ENCODE results near the gene INTS4. TPM values are rescaled to one million over a fixed set of nuclear protein-coding genes. Genes with fewer than 3 reads are reported as not detected.
"Not testable (repeated sequence)": the region's sequence is repeated elsewhere in the genome, so short reads cannot be mapped to it uniquely, and the experiment has no call there.

Gene INTS4
- total RNA-seq, 4 donors from 2014 or later, result 16.5 to 32.1 (median 18.8) TPM

- peak within 1 kb of the TSS in 3 of 4 donors; percentile 54 to 65 (median 63) for H3K27ac ChIP-seq
- ATAC-seq, result peak; percentile 70
- no peak for TF ChIP-seq EP300 (IDR thresholded peaks at IDR 0.05)
- peak; percentile 18 for TF ChIP-seq POLR2AphosphoS5 (IDR thresholded peaks at IDR 0.05)
- 4% methylated on average over 25 to 27 of the region's 37 CpGs for WGBS, 2 donors (ENCODE audit: low coverage in 1 of 2)
- H3K9me3 ChIP-seq, result no peaks in the 10 kb centered on the region
- peaks cover 0 to 9% (median 0%) of the 10 kb centered on the region in 3 donors for H3K4me1 ChIP-seq
- H3K36me3 ChIP-seq, result no peaks in the 10 kb centered on the region
- no peaks in the 10 kb centered on the region for H3K27me3 ChIP-seq
- peak within 1 kb of the TSS; percentile 43 to 58 for H3K4me3 ChIP-seq
Observed at GRCh38 chr11:78022397-78023396, 28.2 kb upstream of the INTS4 start, which contains the start of gene KCTD14. KCTD14 (minus strand) TSS chr11:78023276; CDS start chr11:78023249, 27 bp downstream.

- peaks cover 0 to 5% of the 10 kb centered on the region in 2 donors for H3K36me3 ChIP-seq
- H3K9me3 ChIP-seq, result no peaks in the 10 kb centered on the region
- no peaks in the 10 kb centered on the region for H3K27me3 ChIP-seq
- no peak for ATAC-seq
- peaks cover 0 to 9% (median 0%) of the 10 kb centered on the region in 3 donors for H3K4me1 ChIP-seq
- H3K27ac ChIP-seq, result no peak overlapping the region
- H3K4me3 ChIP-seq, result no peak overlapping the region
- no peak for TF ChIP-seq EP300 (IDR thresholded peaks at IDR 0.05)
- TF ChIP-seq POLR2AphosphoS5 (IDR thresholded peaks at IDR 0.05), result no peak
- TF ChIP-seq POLR2A (IDR thresholded peaks at IDR 0.05), result no peak
- no peak for TF ChIP-seq CTCF (IDR thresholded peaks at IDR 0.05)
- WGBS, 2 donors (ENCODE audit: low coverage in 1 of 2), result 79 to 83% methylated on average over 4 to 6 of the region's 6 CpGs
Observed at GRCh38 chr11:78021611-78022010, 27.1 kb upstream of the INTS4 start.

GRCh38 chr11:78020246-78020645 lies 25.8 kb upstream of the INTS4 start:
- 24 to 29% methylated on average over 2 of the region's 3 CpGs for WGBS, 2 donors (ENCODE audit: low coverage in 1 of 2)
- no peak for ATAC-seq

GRCh38 chr11:78019808-78020207 lies 25.3 kb upstream of the INTS4 start:
- Histone ChIP-seq H3K27ac (no peak overlapping the region), H3K36me3 (peaks cover 0 to 19% of the 10 kb centered on the region in 2 donors), H3K4me1 (peaks cover 0 to 9% (median 0%) of the 10 kb centered on the region in 3 donors), H3K4me3 (no peak overlapping the region), H3K27me3 (no peaks in the 10 kb centered on the region), H3K9me3 (no peaks in the 10 kb centered on the region)
- WGBS, 2 donors (ENCODE audit: low coverage in 1 of 2), result 25 to 57% methylated on average over 2 to 4 of the region's 4 CpGs
- TF ChIP-seq EP300 (IDR thresholded peaks at IDR 0.05), result no peak
- TF ChIP-seq POLR2AphosphoS5 (IDR thresholded peaks at IDR 0.05), result no peak
- TF ChIP-seq POLR2A (IDR thresholded peaks at IDR 0.05), result no peak
- no peak for TF ChIP-seq CTCF (IDR thresholded peaks at IDR 0.05)
- ATAC-seq, result no peak

More at GRCh38 chr11:78020246-78020645, 25.8 kb upstream of the INTS4 start:
- H3K27me3 ChIP-seq, result no peaks in the 10 kb centered on the region
- H3K4me1 ChIP-seq, result peaks cover 0 to 9% (median 0%) of the 10 kb centered on the region in 3 donors
- TF ChIP-seq POLR2AphosphoS5 (IDR thresholded peaks at IDR 0.05), result no peak
- peaks cover 0 to 19% of the 10 kb centered on the region in 2 donors for H3K36me3 ChIP-seq
- no peaks in the 10 kb centered on the region for H3K9me3 ChIP-seq
- no peak overlapping the region for H3K4me3 ChIP-seq
- H3K27ac ChIP-seq, result no peak overlapping the region

- WGBS, 2 donors (ENCODE audit: low coverage in 1 of 2), result 100% methylated on average over 1 of the region's 1 CpG; no CpG with 5 or more reads in 1 of the 2 donors
- TF ChIP-seq CTCF (IDR thresholded peaks at IDR 0.05) (no peak), POLR2A (IDR thresholded peaks at IDR 0.05) (no peak), POLR2AphosphoS5 (IDR thresholded peaks at IDR 0.05) (no peak), EP300 (IDR thresholded peaks at IDR 0.05) (no peak)
Observed at GRCh38 chr11:78015878-78016277, 21.4 kb upstream of the INTS4 start.

GRCh38 chr11:78014937-78015520 lies 20.6 kb upstream of the INTS4 start:
- ATAC-seq, H3K27ac ChIP-seq, H3K4me1 ChIP-seq, H3K27me3 ChIP-seq, H3K4me3 ChIP-seq, H3K9me3 ChIP-seq: not testable (repeated sequence)
- peaks cover 0 to 19% of the 10 kb centered on the region in 2 donors for H3K36me3 ChIP-seq
- 87 to 88% methylated on average over 4 of the region's 6 CpGs for WGBS, 2 donors (ENCODE audit: low coverage in 1 of 2)

More at GRCh38 chr11:78015878-78016277, 21.4 kb upstream of the INTS4 start:
- Histone ChIP-seq H3K27me3 (no peaks in the 10 kb centered on the region), H3K4me3 (no peak overlapping the region), H3K4me1 (no peaks in the 10 kb centered on the region), H3K27ac (no peak overlapping the region), H3K9me3 (no peaks in the 10 kb centered on the region), H3K36me3 (peaks cover 0 to 19% of the 10 kb centered on the region in 2 donors)
- ATAC-seq, result no peak
